RWPE2 (cell line): ENCODE results near the gene UBE2L5.

ENCODE experiments used
- ATAC-seq: fragments of 200-7000 bp; cut with Tn5 transposase; 3 replicates; pipeline ENCODE4 v1.9.1; 2021; ENCODE audit warnings: low read depth
- DNase-seq: peaks from one replicate; pipeline ENCODE4 v3.0.0-alpha.2; 2020; ENCODE audit warnings: low spot score
- H3K27ac ChIP-seq: fragments of 450-650 bp; 2 replicates; pipeline ENCODE4 v1.5.1; 2017; ENCODE audit warnings: mild to moderate bottlenecking; ENCODE audit not compliant: poor library complexity, severe bottlenecking
- H3K27me3 ChIP-seq: fragments of 250-450 bp; sonication (Bioruptor Pico); 2 replicates; pipeline ENCODE4 v1.5.1; 2021; ENCODE audit warnings: mild to moderate bottlenecking, moderate library complexity; ENCODE audit not compliant: insufficient read depth, poor library complexity, severe bottlenecking
- H3K36me3 ChIP-seq: fragments of 250-450 bp; sonication (Bioruptor Pico); 2 replicates; pipeline ENCODE4 v1.5.1; 2020; ENCODE audit warnings: low read depth, mild to moderate bottlenecking, moderate library complexity
- H3K4me1 ChIP-seq: fragments of 250-450 bp; sonication (Bioruptor Pico); 2 replicates; pipeline ENCODE4 v1.5.1; 2021; ENCODE audit warnings: mild to moderate bottlenecking, moderate library complexity; ENCODE audit not compliant: insufficient read depth, poor library complexity, severe bottlenecking
- H3K4me3 ChIP-seq: fragments of 250-450 bp; sonication (Bioruptor Pico); 2 replicates; pipeline ENCODE4 v1.5.1; 2021; ENCODE audit warnings: mild to moderate bottlenecking, moderate library complexity; ENCODE audit not compliant: severe bottlenecking
- H3K9me3 ChIP-seq: fragments of 250-450 bp; sonication (Bioruptor Pico); 2 replicates; pipeline ENCODE4 v1.5.1; 2021; ENCODE audit warnings: mild to moderate bottlenecking, moderate library complexity; ENCODE audit not compliant: severe bottlenecking
- TF ChIP-seq, protein P1 (sequence below): fragments of 450-650 bp; IDR thresholded peaks from one replicate; pipeline ENCODE4 v1.5.1; 2017; ENCODE audit warnings: mild to moderate bottlenecking, moderate library complexity; ENCODE audit not compliant: poor library complexity, severe bottlenecking

UBE2L5 gene

DNA sequence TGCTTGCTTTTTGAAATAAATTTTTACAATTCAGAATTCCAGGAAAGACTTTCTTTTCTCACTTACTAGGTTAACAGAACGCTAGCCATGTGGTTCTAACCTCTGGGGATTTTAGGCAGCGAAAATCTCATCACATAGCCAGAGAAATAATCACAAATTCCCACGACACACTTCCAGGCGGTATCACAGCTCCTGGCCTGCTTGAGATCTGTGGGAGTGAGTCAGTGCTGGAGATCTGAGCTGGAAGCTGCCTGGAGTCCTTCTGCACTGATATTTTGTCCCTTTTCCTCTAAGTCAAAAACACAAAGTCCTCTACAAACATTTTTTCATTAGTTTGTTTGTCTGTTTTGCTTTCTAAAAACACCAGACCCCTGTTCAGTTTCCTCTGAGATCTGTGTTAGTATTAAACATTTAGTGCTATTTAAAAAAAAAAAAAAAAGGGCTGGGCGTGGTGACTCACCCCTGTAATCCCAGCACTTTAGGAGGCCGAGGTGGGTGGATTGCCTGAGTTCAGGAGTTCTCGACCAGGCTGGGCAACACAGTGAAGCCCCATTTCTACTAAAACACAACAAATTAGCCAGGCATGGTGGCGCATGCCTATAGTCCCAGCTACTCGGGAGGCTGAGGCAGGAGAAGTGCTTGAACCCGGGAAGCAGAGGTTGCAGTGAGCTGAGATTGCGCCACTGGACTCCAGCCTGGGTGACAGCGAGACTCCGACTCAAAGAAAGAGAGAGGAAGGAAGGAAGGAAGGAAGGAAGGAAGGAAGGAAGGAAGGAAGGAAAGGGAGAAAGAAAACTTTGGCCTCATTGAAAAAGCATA is 12.2 kb upstream of the UBE2L5 start:
- ATAC-seq, result peak; percentile 46; the same call in 1 of the 3 replicates

DNA sequence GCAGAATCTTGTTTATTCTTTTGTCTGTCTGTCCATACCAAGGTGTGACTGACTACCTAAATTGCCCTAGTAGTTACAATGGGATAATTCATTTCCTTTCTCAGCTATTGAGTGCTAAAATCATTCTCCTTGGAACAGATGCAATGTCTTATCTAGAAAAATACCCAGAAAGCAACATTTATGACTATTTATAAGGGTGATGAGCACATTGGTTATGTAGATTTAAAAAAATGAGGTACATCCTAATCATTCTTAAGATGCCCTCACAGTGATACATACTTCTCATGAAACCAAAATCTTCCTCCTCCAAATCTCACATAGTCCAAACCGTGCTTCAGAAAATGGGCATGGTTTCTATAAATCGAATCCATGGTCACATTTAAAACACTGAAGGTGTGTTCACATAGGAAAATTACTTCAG is 11.6 kb upstream of the UBE2L5 start:
- DNase-seq (no peak), ATAC-seq (no peak)
- TF ChIP-seq, protein P1, sequence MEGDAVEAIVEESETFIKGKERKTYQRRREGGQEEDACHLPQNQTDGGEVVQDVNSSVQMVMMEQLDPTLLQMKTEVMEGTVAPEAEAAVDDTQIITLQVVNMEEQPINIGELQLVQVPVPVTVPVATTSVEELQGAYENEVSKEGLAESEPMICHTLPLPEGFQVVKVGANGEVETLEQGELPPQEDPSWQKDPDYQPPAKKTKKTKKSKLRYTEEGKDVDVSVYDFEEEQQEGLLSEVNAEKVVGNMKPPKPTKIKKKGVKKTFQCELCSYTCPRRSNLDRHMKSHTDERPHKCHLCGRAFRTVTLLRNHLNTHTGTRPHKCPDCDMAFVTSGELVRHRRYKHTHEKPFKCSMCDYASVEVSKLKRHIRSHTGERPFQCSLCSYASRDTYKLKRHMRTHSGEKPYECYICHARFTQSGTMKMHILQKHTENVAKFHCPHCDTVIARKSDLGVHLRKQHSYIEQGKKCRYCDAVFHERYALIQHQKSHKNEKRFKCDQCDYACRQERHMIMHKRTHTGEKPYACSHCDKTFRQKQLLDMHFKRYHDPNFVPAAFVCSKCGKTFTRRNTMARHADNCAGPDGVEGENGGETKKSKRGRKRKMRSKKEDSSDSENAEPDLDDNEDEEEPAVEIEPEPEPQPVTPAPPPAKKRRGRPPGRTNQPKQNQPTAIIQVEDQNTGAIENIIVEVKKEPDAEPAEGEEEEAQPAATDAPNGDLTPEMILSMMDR, result no peak
- no peaks in the 10 kb centered on the region for H3K9me3 ChIP-seq
- H3K27me3 ChIP-seq, result no peaks in the 10 kb centered on the region
- H3K27ac ChIP-seq, result no peak overlapping the region
- peaks cover 3% of the 10 kb centered on the region for H3K4me1 ChIP-seq
- no peak overlapping the region for H3K4me3 ChIP-seq
- no peaks in the 10 kb centered on the region for H3K36me3 ChIP-seq

More for the DNA sequence above, 12.2 kb upstream of the UBE2L5 start:
- peaks cover 3% of the 10 kb centered on the region for H3K4me1 ChIP-seq
- no peaks in the 10 kb centered on the region for H3K36me3 ChIP-seq
- TF ChIP-seq, protein P1, result no peak
- no peak overlapping the region for H3K4me3 ChIP-seq
- no peaks in the 10 kb centered on the region for H3K27me3 ChIP-seq
- no peaks in the 10 kb centered on the region for H3K9me3 ChIP-seq
- no peak for DNase-seq
- no peak overlapping the region for H3K27ac ChIP-seq

DNA sequence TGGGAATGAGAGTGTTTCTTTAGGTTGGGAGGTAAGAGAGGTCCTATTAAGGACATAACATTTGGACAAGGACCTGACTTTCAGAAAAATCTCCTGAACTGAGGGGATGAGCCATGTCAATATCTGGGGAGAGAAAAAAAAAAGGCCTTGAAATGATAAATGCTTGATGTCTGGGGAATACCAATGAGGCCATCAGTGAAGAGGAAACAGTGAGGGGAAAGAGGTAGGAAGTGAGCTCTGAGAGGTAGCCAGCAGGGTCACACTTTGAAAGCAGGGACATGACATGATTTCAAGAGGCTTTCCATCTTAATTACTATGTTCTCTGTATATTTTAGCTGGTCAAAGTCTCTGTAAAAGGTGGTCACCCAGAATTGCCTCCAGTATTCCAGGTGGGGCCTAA is 9.9 kb upstream of the UBE2L5 start:
- Histone ChIP-seq H3K36me3 (no peaks in the 10 kb centered on the region), H3K4me1 (peaks cover 3% of the 10 kb centered on the region), H3K27ac (no peak overlapping the region), H3K4me3 (no peak overlapping the region), H3K9me3 (no peaks in the 10 kb centered on the region), H3K27me3 (no peaks in the 10 kb centered on the region)
- ATAC-seq (no peak), DNase-seq (no peak)
- TF ChIP-seq, protein P1, result no peak

DNA sequence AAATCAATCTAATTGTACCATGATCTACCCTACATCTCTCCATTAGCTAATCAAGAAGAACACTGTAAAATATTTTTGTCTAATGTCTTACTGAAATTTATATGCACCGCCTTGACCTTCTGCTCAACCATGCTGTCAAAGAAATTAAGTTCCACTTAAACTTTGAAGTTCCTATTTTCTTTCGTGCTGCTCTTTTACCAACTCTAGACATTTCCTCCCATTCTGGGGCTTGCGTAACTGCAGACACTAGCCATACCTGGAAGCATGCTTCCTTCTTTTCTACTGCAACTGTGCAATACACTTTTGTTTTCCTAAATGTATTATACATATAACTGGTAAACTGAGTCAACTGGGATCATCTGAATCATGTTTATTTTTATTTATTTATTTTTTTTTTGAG is 8.5 kb upstream of the UBE2L5 start:
- no peak for DNase-seq
- no peaks in the 10 kb centered on the region for H3K36me3 ChIP-seq
- H3K9me3 ChIP-seq, result no peaks in the 10 kb centered on the region
- H3K4me1 ChIP-seq, result peaks cover under 1% of the 10 kb centered on the region
- H3K27me3 ChIP-seq, result no peaks in the 10 kb centered on the region
- TF ChIP-seq, protein P1, result no peak
- ATAC-seq, result no peak
- H3K27ac ChIP-seq, result no peak overlapping the region
- no peak overlapping the region for H3K4me3 ChIP-seq

DNA sequence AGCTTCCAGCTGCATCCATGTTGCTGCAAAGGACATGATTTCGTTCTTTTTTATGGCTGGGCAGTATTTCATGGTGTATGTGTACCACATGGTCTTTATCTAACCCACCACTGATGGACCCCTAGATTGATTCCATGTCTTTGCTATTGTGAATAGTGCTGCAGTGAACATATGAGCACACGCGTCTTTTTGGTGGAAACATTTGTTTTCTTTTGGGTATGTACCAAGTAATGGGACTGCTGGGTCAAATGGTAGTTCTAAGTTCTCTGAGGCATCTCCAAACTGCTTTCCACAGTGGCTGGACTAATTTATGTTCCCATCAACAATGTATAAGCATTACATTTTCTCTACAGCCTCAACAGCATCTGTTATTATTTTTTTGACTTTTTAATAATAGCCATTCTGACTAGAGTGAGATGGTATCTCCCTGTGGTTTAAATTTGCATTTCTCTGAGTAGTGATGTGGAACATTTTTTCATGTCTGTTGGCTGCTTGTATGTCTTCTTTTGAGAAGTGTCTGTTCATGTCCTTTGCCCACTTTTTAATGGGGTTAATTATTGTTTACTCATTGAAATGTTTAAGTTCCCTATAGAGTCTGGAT is 6.8 kb upstream of the UBE2L5 start:
- H3K4me3 ChIP-seq, result no peak overlapping the region
- TF ChIP-seq, protein P1, result no peak
- no peaks in the 10 kb centered on the region for H3K27me3 ChIP-seq
- DNase-seq (no peak), ATAC-seq (no peak)
- no peaks in the 10 kb centered on the region for H3K36me3 ChIP-seq
- no peaks in the 10 kb centered on the region for H3K9me3 ChIP-seq
- no peak overlapping the region for H3K27ac ChIP-seq
- no peaks in the 10 kb centered on the region for H3K4me1 ChIP-seq
